ENCODE data around the gene UBE2L3.

GRCh38 chr22:21636629-21637218, 69.2 kb downstream of the UBE2L3 start:
- TF ChIP-seq CTCF (IDR thresholded peaks at IDR 0.05) (no peak), POLR2A (IDR thresholded peaks at IDR 0.05) (no peak)

Data from right lobe of liver (tissue), 4 donors.